Measurements from ENCODE around the gene TMEM51.

Gene TMEM51

DNA sequence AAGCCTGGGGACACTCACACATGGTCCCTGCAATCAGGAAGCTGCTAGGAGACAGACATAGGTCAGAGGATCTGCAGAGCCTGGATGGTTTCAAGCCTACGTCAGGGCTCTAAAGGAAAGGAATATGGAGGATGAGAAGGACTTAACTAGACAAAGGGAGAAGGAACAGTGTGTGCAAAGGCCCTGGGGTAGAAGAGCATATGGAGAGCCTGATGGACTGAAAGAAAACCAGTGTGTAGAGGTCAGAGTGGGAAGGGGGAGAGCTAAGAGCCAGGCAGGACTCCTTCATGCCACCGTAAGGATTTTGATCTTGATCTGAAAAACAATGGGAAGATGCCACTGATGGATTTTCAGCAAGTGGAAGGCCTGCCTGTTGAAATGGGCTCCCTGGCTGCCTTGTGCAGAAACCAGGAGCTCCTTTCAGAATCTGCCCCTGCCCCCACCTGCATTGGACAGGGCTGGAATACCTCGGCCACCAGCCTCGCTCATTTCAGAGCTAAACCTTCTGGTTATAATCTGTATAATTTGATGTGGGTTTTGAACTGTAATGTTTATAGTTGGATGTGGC lies 102.1 kb downstream of the TMEM51 start:
- DNase-seq: no peak

DNA sequence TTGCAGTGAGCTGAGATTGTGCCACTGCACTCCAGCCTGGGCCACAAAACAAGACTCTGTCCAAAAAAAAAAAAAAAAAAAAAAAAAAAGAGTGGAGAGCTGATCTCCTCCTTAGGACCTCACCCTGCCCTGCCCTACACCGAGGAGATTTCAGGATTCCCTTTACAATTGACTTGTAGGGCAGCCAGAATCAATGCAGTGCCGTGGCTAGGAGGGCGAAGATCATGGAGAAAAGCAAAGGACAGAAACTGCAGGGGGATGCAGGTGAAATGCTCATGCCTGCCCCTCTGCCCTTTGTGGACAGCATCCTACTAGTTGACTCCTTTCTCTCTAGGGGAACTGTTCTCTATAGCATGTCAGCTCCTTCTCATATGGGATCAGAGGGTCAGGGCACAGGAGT lies 103.0 kb downstream of the TMEM51 start:
- no peak for DNase-seq

DNA sequence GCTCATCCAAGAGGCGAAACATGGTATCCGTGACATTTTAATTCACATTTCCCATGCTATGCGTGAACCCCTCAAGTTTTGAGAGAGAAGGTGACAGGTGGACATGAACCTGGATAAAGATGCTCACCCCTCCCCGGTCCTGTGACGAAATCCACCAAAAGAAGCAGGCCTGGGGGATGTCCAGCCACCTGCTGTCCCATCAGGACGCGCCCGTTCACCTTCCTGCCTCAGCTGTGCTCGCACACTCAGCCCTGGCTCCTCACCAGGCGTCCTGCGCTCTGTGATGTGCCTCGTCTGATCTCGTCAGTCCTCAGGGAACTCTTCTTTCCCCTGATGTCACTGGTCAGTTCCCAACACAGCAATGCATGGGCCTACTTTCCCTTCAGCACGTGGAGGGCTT lies 103.8 kb downstream of the TMEM51 start:
- no peak for DNase-seq

DNA sequence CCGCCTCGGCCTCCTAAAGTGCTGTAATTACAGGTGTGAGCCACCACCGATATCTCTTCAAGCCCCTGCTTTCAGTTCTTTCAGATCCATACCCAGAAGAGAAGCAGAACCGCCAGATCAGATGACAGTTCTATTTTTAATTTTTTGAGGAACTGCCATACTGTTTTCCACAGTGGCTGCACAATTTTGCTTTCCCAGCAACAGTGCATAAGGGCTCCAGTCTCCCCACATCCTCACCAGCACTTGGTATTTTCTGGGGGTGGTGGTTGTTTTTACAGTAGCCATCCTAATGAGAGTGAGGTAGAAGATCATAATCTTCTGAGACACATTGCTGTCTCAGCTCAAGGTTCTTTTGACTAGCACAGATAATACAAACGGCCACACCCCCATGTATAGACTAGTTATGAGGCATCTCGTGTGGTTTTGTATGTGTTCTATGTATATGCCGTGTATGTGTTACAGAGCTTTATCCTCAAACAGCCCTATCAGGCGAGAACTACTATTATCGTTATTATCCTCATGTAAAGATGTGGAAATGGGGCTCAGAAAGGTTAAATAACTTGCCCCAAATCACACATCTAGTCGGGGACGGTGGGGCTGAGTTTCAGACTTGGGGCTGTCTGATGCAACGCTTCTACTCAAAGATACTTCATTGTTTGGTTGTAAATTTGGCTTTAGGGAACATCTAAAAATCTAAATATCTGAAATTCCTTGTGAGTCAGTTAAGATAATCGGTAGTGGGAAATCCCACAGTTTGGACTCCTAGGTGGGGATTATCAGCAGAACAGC lies 105.5 kb downstream of the TMEM51 start:
- no peak for DNase-seq

DNA sequence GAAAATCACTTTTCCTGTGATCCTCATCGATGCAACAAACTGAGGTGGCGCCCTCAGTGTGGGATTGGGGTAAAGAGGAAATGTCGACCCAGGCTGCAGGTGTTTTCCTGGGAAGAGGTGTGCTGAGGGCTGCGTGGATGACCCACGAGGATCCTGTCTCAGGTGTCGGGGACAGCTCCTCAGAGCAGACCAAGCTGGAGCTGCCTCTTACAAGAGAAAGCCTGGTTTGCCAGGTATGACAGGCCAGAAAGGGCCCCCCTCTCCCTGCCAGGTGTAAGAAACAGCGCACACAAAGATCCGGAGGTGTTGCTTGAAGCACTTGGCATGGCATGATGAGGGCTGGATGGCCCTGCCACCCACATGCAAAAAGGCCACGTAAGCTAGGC lies 106.1 kb downstream of the TMEM51 start:
- DNase-seq: no peak

DNA sequence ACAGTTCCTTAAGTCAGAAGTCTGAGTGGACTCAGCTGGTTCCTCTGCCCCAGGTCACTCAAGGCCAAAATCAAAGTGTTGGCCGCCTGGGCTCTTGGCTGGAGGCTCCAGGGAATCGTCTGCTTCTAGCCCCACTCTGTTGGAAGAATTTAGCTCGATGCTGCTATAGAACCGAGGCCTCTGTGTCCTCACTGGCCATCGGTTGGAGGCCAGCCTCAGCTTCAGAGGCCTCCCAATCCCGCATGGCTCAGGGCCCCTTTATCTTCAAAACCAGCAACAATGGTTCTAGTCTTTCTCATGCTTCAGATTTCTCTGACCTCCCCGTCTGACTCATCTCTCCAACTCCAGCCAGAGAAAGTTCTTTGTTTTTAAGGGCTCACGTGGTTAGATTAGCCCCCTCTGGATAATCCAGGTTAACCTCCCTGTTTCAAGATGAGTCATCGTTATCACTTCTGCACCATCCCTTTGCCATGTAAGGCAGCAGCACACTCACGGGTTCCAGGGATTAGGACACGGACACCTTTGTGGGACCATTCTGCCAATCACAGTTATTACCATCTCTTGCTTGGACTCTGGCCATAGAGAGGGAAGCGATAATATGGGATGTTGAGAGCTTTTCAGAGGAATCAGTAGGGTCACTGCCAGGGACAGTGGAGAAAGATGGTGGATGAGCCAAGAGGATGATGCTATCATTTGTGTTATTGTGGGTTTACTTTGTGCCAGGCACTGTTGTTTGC lies 107.0 kb downstream of the TMEM51 start:
- peak; percentile 56 for DNase-seq

DNA sequence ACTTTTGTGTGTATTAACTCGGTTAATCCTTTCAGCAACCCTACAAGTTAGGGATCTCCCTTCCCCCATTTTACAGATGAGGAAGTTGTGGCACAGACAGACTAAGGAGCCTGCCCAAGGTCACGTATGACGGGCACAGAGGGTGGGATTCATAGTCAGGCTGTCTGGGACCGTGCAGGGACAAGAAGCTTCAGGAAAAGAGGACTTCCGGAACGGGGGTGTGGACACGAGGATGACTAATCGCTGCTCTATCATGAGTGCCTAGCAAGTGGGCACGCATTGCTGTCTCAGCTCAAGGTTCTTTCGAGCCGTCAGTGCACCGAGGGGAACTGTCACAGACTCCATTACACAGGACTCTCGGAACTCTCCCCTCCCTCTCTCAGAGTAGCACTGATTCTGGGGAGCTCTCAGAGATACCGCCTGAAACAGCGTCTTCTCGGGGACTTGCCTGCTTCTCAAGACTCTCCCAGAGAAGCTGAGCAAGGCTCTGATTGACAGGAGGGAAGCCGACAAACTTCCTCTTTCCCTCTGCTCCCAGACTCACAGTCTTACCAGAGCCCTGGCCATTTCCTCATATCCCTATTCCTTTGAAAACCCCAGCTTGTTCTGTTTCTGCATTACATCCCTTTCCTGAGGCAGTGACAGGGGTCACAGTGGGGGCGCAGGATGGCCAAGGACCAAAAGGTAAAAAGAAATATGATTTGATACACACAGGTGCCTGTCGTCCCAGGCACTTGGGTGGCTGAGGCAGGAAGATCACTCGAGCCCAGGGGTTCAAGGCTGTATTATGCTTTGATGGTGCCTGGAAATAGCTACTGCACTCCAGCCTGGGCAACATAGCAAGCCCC lies 107.8 kb downstream of the TMEM51 start:
- peak; percentile 84 for DNase-seq

DNA sequence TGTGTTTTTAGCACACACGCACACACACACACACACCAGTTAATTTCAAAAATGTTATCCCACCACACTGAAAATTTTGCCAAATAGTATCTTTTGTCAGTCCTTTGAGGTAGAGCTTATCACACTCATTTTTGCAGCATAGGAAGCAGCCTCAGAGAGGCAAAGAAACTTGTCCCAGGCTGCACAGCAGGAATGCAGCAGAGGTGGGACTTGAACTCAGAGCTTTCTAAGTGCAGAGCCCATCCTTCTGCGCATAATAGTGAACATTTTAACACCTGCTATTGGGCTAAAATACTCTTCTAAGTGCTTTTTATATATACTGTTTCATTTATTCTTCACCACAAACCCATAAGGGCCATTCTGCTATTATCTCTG lies 108.4 kb downstream of the TMEM51 start:
- DNase-seq: no peak

DNA sequence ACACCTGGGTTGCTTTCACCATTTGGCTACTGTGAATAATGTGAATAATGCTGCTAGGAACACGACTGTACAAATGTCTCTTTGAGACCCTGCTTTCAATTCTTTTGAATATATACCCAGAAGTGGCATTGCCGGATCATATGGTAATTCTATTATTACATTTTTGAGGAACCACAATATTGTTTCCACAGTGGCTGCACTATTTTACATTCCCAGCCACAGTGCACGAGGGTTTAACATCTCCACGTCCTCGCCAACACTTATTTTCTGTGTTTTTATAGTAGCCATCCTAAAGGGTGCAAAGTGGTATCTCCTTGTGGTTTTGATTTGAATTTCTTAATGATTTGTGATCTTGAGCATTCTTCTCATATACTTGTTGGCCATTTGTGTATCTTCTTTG lies 109.2 kb downstream of the TMEM51 start:
- DNase-seq: no peak

DNA sequence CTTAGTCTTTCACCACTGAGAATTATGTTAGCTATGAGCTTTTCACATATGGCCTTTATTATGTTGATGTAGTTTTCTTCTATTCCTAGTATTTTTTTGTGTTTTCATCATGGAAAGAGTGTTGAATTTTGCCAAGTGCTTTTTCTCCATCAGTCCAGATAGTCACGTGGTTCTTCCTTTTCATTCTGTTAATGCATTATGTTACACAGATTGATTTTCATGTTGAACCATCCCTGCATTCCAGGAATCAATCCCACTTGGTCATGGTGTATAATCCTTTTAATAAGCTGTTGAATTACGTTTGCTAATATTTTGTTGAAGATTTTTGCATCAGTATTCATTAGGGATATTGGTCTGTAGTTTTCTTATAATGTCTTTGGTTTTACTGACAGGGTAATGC lies 111.2 kb downstream of the TMEM51 start:
- DNase-seq: no peak

All from DMS53 (cell line).